ENCODE measurements around the gene MT1A. TPM values are rescaled to one million over a fixed set of nuclear protein-coding genes. Genes with fewer than 3 reads are reported as not detected.

Gene MT1A
- total and polyA plus RNA-seq, 5 donors from 2014 or later = not detected

DNA sequence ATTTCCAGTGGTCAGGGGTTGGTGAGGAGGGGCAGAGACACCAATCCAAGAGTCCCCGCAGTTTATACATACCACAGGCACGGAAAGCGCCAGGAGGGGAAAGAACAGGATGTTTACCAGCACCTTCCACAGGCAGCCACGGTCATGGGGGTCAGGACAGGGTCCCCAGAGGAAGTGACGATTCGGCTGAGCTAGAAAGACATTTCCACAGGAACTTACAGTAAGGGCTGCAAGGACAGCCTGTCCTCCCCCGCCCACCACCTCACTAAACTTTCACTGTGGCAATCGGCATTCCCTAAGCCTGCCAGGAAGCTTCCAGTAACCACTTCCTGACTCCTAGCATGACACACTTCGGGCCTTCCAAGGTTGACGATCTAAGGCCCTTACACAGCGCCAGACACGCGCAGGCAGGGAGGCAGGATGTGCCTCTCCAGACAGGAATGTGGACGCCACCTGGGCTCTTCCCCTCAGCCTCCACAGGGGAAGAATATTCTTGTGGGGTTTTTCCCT lies 31.3 kb upstream of the MT1A start:
- Histone ChIP-seq H3K36me3 (ENCODE audit: control insufficient read depth, insufficient read depth, low read length) (no peaks in the 10 kb centered on the region), H3K4me3 (ENCODE audit: low read depth, low read length) (no peak overlapping the region), H3K27ac (ENCODE audit: insufficient read depth, low read length, poor library complexity, severe bottlenecking) (no peak overlapping the region), H3K27me3 (ENCODE audit: control insufficient read depth, insufficient read depth, low read length) (no peaks in the 10 kb centered on the region), H3K4me1 (ENCODE audit: control insufficient read depth, insufficient read depth, low read length, poor library complexity, severe bottlenecking) (peaks cover 41% of the 10 kb centered on the region), H3K9me3 (ENCODE audit: control insufficient read depth in 2 of 2, low read length in 2 of 2) (no peaks in the 10 kb centered on the region)
- peaks cover 2% of the 10 kb centered on the region for H3K27me3 Mint-ChIP-seq
- ATAC-seq (ENCODE audit: low read depth in 2 of 2) (no peak), DNase-seq (peak in 1 of 3 donors; percentile 44)
- H3K4me1 Mint-ChIP-seq = peaks cover 14 to 44% (median 38%) of the 10 kb centered on the region in 4 donors
- peak overlapping the region; percentile 79 to 92 (median 81) for H3K4me3 Mint-ChIP-seq
- H3K36me3 Mint-ChIP-seq = no peaks in the 10 kb centered on the region
- peak overlapping the region; percentile 76 to 93 (median 84) for H3K27ac Mint-ChIP-seq
- no peaks in the 10 kb centered on the region for H3K9me3 Mint-ChIP-seq

DNA sequence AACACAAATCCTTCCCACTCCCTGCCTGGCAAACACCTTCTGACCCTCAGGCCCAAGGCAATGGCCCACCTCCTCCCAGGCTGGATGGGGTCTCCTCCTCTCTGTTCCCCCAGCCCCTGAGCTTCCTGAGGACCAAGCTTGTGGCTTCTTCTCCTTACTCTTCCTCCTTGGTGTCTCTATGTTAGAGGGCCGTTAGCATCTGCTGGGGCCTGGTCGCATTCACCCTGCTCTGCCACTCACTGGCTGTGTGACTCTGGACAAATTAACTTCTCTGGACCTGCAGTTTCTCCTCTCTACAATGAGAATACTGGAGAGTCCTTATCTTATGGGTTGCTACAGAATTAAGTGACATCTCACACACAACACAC lies 30.8 kb upstream of the MT1A start:
- H3K4me3 Mint-ChIP-seq = peak overlapping the region; percentile 77 to 92 (median 80)

DNA sequence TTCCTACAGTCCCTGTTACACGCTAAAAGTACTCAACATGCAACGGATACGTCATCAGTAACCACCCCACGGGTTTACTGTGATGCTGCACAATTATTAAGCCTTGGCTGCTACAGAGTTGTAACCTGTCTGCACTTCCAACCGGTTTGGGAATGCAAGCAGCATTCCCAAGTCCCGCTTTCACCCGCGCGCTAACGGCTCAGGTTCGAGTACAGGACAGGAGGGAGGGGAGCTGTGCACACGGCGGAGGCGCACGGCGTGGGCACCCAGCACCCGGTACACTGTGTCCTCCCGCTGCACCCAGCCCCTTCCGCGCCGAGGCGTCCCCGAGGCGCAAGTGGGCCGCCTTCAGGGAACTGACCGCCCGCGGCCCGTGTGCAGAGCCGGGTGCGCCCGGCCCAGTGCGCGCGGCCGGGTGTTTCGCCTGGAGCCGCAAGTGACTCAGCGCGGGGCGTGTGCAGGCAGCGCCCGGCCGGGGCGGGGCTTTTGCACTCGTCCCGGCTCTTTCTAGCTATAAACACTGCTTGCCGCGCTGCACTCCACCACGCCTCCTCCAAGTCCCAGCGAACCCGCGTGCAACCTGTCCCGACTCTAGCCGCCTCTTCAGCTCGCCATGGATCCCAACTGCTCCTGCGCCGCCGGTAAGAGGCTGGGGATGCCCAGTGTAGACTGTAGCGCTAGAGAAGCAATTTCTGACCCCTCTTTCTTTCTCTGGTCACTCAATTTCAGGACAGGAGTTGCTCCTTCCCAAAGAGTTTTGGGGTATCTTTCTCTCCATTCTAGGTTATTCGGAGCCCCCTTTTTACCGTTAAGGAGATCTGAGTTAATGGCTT lies 30.2 kb upstream of the MT1A start, which contains the start of gene MT2A:
Gene MT2A (plus strand): TSS at position 542 of the 833 bp plus-strand sequence. CDS start 72 bp downstream, at position 614.
- H3K36me3 Mint-ChIP-seq = no peaks in the 10 kb centered on the region
- H3K27ac Mint-ChIP-seq = peak within 1 kb of the TSS; percentile 89 to 97 (median 96)
- no peaks in the 10 kb centered on the region for H3K27me3 Mint-ChIP-seq
- H3K9me3 ChIP-seq (ENCODE audit: control insufficient read depth in 2 of 2, low read length in 2 of 2) = no peaks in the 10 kb centered on the region
- no peaks in the 10 kb centered on the region for H3K36me3 ChIP-seq (ENCODE audit: control insufficient read depth, insufficient read depth, low read length)
- peaks cover 41% of the 10 kb centered on the region for H3K4me1 ChIP-seq (ENCODE audit: control insufficient read depth, insufficient read depth, low read length, poor library complexity, severe bottlenecking)
- peak within 1 kb of the TSS; percentile 88 for H3K27ac ChIP-seq (ENCODE audit: insufficient read depth, low read length, poor library complexity, severe bottlenecking)
- H3K4me1 Mint-ChIP-seq = peaks cover 14 to 44% (median 38%) of the 10 kb centered on the region in 4 donors
- ATAC-seq (ENCODE audit: low read depth in 2 of 2) (peak; percentile 90 to 91), DNase-seq (peak; percentile 80 to 95 (median 82))
- no peaks in the 10 kb centered on the region for H3K27me3 ChIP-seq (ENCODE audit: control insufficient read depth, insufficient read depth, low read length)
- peak within 1 kb of the TSS; percentile 92 to 99 (median 98) for H3K4me3 Mint-ChIP-seq
- peak within 1 kb of the TSS; percentile 95 for H3K4me3 ChIP-seq (ENCODE audit: low read depth, low read length)
- no peaks in the 10 kb centered on the region for H3K9me3 Mint-ChIP-seq

More for the DNA sequence above, 30.8 kb upstream of the MT1A start:
- H3K9me3 Mint-ChIP-seq = no peaks in the 10 kb centered on the region
- Histone ChIP-seq H3K9me3 (ENCODE audit: control insufficient read depth in 2 of 2, low read length in 2 of 2) (no peaks in the 10 kb centered on the region), H3K27ac (ENCODE audit: insufficient read depth, low read length, poor library complexity, severe bottlenecking) (peak overlapping the region; percentile 88), H3K4me1 (ENCODE audit: control insufficient read depth, insufficient read depth, low read length, poor library complexity, severe bottlenecking) (peaks cover 41% of the 10 kb centered on the region), H3K36me3 (ENCODE audit: control insufficient read depth, insufficient read depth, low read length) (no peaks in the 10 kb centered on the region), H3K27me3 (ENCODE audit: control insufficient read depth, insufficient read depth, low read length) (no peaks in the 10 kb centered on the region), H3K4me3 (ENCODE audit: low read depth, low read length) (peak overlapping the region; percentile 69)
- no peaks in the 10 kb centered on the region for H3K36me3 Mint-ChIP-seq
- H3K27ac Mint-ChIP-seq = peak overlapping the region; percentile 83 to 92 (median 91)
- ATAC-seq (ENCODE audit: low read depth in 2 of 2) (no peak), DNase-seq (no peak)
- H3K4me1 Mint-ChIP-seq = peaks cover 14 to 44% (median 38%) of the 10 kb centered on the region in 4 donors
- no peaks in the 10 kb centered on the region for H3K27me3 Mint-ChIP-seq

DNA sequence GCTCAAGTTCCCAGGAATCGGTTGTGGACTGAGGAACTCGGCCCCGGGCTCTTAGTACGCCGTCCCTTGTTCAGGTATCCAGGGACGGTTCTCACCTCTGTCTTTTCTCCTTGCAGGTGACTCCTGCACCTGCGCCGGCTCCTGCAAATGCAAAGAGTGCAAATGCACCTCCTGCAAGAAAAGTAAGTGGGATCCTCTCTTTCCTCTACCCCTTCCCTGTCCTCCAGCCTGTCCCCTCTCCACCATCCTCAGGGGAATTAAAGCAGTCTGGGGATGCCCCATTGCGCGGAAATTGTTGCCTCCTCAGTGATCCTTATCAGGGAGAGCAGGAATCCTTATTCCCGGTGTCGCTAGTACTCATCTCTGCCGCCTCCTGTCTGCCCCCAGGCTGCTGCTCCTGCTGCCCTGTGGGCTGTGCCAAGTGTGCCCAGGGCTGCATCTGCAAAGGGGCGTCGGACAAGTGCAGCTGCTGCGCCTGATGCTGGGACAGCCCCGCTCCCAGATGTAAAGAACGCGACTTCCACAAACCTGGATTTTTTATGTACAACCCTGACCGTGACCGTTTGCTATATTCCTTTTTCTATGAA lies 29.5 kb upstream of the MT1A start:
- H3K36me3 ChIP-seq (ENCODE audit: control insufficient read depth, insufficient read depth, low read length) = no peaks in the 10 kb centered on the region
- Mint-ChIP-seq H3K36me3 (no peaks in the 10 kb centered on the region), H3K4me3 (peak overlapping the region; percentile 92 to 99 (median 98)), H3K27me3 (no peaks in the 10 kb centered on the region), H3K9me3 (no peaks in the 10 kb centered on the region), H3K27ac (peak overlapping the region; percentile 89 to 97 (median 96)), H3K4me1 (peaks cover 17 to 45% (median 36%) of the 10 kb centered on the region in 4 donors)
- peak overlapping the region; percentile 88 for H3K27ac ChIP-seq (ENCODE audit: insufficient read depth, low read length, poor library complexity, severe bottlenecking)
- DNase-seq = no peak
- ATAC-seq (ENCODE audit: low read depth in 2 of 2) = no peak
- H3K27me3 ChIP-seq (ENCODE audit: control insufficient read depth, insufficient read depth, low read length) = no peaks in the 10 kb centered on the region
- no peaks in the 10 kb centered on the region for H3K9me3 ChIP-seq (ENCODE audit: control insufficient read depth in 2 of 2, low read length in 2 of 2)
- peak overlapping the region; percentile 95 for H3K4me3 ChIP-seq (ENCODE audit: low read depth, low read length)
- peaks cover 41% of the 10 kb centered on the region for H3K4me1 ChIP-seq (ENCODE audit: control insufficient read depth, insufficient read depth, low read length, poor library complexity, severe bottlenecking)

DNA sequence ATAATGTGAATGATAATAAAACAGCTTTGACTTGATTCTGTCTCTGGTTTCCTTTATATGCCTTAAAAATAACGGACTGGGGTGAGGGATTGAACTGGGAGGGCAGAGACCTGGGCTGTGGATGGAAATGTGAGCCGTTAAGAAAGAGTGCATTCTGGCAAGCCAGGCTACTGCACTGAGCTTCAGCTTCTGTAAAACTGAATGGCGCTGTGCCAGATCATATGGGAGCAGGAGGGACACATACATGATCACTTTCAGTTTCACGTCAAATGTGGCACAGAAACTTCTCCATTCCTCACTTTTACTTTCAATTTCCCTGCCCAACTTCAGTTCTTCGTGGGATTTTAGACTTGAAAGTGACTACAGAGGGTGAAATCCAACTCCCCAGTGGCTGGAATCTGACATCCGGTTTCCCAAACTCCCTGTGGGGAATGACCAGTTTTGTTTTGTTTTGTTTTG lies 29.0 kb upstream of the MT1A start:
- Histone ChIP-seq H3K36me3 (ENCODE audit: control insufficient read depth, insufficient read depth, low read length) (no peaks in the 10 kb centered on the region), H3K27me3 (ENCODE audit: control insufficient read depth, insufficient read depth, low read length) (no peaks in the 10 kb centered on the region), H3K4me3 (ENCODE audit: low read depth, low read length) (peak overlapping the region; percentile 95), H3K4me1 (ENCODE audit: control insufficient read depth, insufficient read depth, low read length, poor library complexity, severe bottlenecking) (peaks cover 41% of the 10 kb centered on the region), H3K27ac (ENCODE audit: insufficient read depth, low read length, poor library complexity, severe bottlenecking) (peak overlapping the region; percentile 88), H3K9me3 (ENCODE audit: control insufficient read depth in 2 of 2, low read length in 2 of 2) (no peaks in the 10 kb centered on the region)
- H3K36me3 Mint-ChIP-seq = no peaks in the 10 kb centered on the region
- H3K4me3 Mint-ChIP-seq = peak overlapping the region; percentile 92 to 99 (median 98)
- no peaks in the 10 kb centered on the region for H3K27me3 Mint-ChIP-seq
- H3K27ac Mint-ChIP-seq = peak overlapping the region; percentile 89 to 97 (median 96)
- ATAC-seq (ENCODE audit: low read depth in 2 of 2) = peak; percentile 32 to 41
- DNase-seq = peak; percentile 49 to 84 (median 76)
- H3K9me3 Mint-ChIP-seq = no peaks in the 10 kb centered on the region
- H3K4me1 Mint-ChIP-seq = peaks cover 17 to 47% (median 36%) of the 10 kb centered on the region in 4 donors

DNA sequence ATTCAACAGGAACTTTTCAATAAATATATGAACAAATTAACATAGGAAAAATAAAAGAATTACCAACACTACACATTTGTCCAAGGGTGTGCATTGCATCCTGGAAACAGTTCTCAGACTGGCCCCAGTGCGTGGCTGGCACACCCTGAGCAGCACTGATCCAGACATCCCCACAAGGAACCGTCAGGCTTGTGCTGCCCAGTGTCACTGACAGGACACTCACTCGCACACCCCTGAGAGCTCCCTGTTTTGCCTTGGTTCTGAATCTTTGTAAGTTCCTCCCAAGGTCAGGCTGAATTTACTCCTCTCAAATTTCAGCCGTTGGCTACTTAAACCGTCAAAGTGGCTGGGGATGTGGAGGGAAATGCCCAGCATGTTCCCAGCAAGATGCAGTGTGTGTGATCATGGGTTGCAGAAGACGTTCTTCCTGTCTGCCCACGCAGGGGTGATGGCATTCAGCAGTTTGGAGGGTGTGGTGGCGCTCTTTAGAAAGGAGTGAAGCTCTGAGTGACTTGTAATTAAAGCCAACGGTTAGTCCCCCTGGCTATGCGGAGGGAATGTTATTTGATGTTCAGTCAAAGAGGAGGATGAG lies 28.4 kb upstream of the MT1A start:
- Mint-ChIP-seq H3K4me3 (peak overlapping the region; percentile 92 to 99 (median 98)), H3K36me3 (no peaks in the 10 kb centered on the region), H3K9me3 (no peaks in the 10 kb centered on the region), H3K27ac (peak overlapping the region; percentile 89 to 97 (median 96)), H3K27me3 (no peaks in the 10 kb centered on the region), H3K4me1 (peaks cover 17 to 47% (median 36%) of the 10 kb centered on the region in 4 donors)
- H3K4me1 ChIP-seq (ENCODE audit: control insufficient read depth, insufficient read depth, low read length, poor library complexity, severe bottlenecking) = peaks cover 41% of the 10 kb centered on the region
- H3K9me3 ChIP-seq (ENCODE audit: control insufficient read depth in 2 of 2, low read length in 2 of 2) = no peaks in the 10 kb centered on the region
- no peaks in the 10 kb centered on the region for H3K36me3 ChIP-seq (ENCODE audit: control insufficient read depth, insufficient read depth, low read length)
- no peaks in the 10 kb centered on the region for H3K27me3 ChIP-seq (ENCODE audit: control insufficient read depth, insufficient read depth, low read length)
- H3K4me3 ChIP-seq (ENCODE audit: low read depth, low read length) = peak overlapping the region; percentile 95
- DNase-seq = peak; percentile 45 to 83 (median 49)
- peak; percentile 41 for ATAC-seq (ENCODE audit: low read depth in 2 of 2)
- H3K27ac ChIP-seq (ENCODE audit: insufficient read depth, low read length, poor library complexity, severe bottlenecking) = peak overlapping the region; percentile 88

DNA sequence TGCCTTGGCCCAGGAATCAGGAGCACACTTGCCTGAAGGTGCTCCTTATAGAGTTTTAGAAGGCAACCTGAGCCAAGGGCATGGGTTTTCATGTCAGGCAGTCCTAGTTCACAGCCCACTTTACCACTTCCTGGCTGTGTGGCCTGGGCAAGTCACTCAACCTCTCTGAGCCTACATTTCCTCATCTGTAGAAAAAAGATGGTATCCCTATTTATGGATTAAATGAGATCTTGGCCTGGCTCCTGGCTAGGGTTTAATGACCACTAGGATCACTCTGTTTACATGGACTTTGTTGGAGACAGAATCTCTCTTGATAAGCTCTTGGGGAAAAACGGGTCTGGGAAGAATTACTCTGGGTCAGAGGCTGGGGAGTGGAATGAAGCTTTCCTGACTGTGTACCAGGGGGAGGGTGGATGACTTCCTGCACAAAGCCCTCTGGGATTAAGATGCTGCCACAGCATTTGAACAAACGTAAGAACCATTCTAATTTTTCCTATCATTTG lies 27.8 kb upstream of the MT1A start:
- H3K27ac ChIP-seq (ENCODE audit: insufficient read depth, low read length, poor library complexity, severe bottlenecking) = peak overlapping the region; percentile 88
- Mint-ChIP-seq H3K4me3 (peak overlapping the region; percentile 92 to 99 (median 98)), H3K9me3 (no peaks in the 10 kb centered on the region), H3K36me3 (no peaks in the 10 kb centered on the region), H3K4me1 (peaks cover 17 to 47% (median 36%) of the 10 kb centered on the region in 4 donors), H3K27me3 (no peaks in the 10 kb centered on the region), H3K27ac (peak overlapping the region; percentile 89 to 97 (median 90))
- peaks cover 41% of the 10 kb centered on the region for H3K4me1 ChIP-seq (ENCODE audit: control insufficient read depth, insufficient read depth, low read length, poor library complexity, severe bottlenecking)
- no peaks in the 10 kb centered on the region for H3K36me3 ChIP-seq (ENCODE audit: control insufficient read depth, insufficient read depth, low read length)
- H3K4me3 ChIP-seq (ENCODE audit: low read depth, low read length) = peak overlapping the region; percentile 95
- H3K9me3 ChIP-seq (ENCODE audit: control insufficient read depth in 2 of 2, low read length in 2 of 2) = no peaks in the 10 kb centered on the region
- no peaks in the 10 kb centered on the region for H3K27me3 ChIP-seq (ENCODE audit: control insufficient read depth, insufficient read depth, low read length)
- DNase-seq = no peak
- ATAC-seq (ENCODE audit: low read depth in 2 of 2) = peak in 1 of 2 donors; percentile 4

Measured in CD4-positive, CD25-positive, alpha-beta regulatory T cell (primary cell).